Mesendoderm (in vitro differentiated cells): ENCODE data around the gene SLC35F1.

Experiments used
- DNase-seq: peaks from one replicate; pipeline ENCODE4 v3.0.0; 2013
- H2AK5ac ChIP-seq: 2 replicates; pipeline ENCODE4 v1.6.1; 2013; ENCODE audit warnings: low read length, inconsistent platforms
- H2BK120ac ChIP-seq: 2 replicates; pipeline ENCODE4 v1.6.1; 2013; ENCODE audit warnings: low read depth, mild to moderate bottlenecking, low read length, moderate library complexity, mixed read lengths
- H2BK15ac ChIP-seq: replicated peaks from 2 replicates; pipeline ENCODE4 v1.6.1; 2013; ENCODE audit warnings: low read depth, mild to moderate bottlenecking, moderate library complexity
- H2BK5ac ChIP-seq: 2 replicates; pipeline ENCODE4 v1.6.1; 2013; ENCODE audit warnings: low read length, inconsistent platforms
- H3K18ac ChIP-seq: 2 replicates; pipeline ENCODE4 v1.6.1; 2013; ENCODE audit warnings: mild to moderate bottlenecking, low read length, mixed read lengths
- H3K23ac ChIP-seq: one replicate; pipeline ENCODE4 v1.6.1; 2013; ENCODE audit warnings: low read length
- H3K27ac ChIP-seq: 2 replicates; pipeline ENCODE4 v1.5.1; 2013; ENCODE audit warnings: low read depth, mild to moderate bottlenecking, inconsistent platforms, low read length, moderate library complexity
- H3K27me3 ChIP-seq: 2 replicates; pipeline ENCODE4 v1.6.1; 2013; ENCODE audit warnings: low read length, control low read depth, mild to moderate bottlenecking, inconsistent platforms; ENCODE audit not compliant: insufficient read depth, poor library complexity
- H3K36me3 ChIP-seq: 2 replicates; pipeline ENCODE4 v1.6.1; 2013; ENCODE audit warnings: low read length, inconsistent platforms; ENCODE audit not compliant: control insufficient read depth, insufficient read depth
- H3K4ac ChIP-seq: one replicate; pipeline ENCODE4 v1.6.1; 2013; ENCODE audit warnings: low read depth, mild to moderate bottlenecking, low read length, moderate library complexity
- H3K4me1 ChIP-seq: 2 replicates; pipeline ENCODE4 v1.6.1; 2013; ENCODE audit warnings: low read depth, low read length, inconsistent platforms; ENCODE audit not compliant: control insufficient read depth
- H3K4me2 ChIP-seq: 2 replicates; pipeline ENCODE4 v1.6.1; 2013; ENCODE audit warnings: low read length
- H3K4me3 ChIP-seq: 2 replicates; pipeline ENCODE4 v1.5.1; 2013; ENCODE audit warnings: mild to moderate bottlenecking, low read length
- H3K56ac ChIP-seq: one replicate; pipeline ENCODE4 v1.6.1; 2013; ENCODE audit warnings: low read length
- H3K79me1 ChIP-seq: 2 replicates; pipeline ENCODE4 v1.6.1; 2013; ENCODE audit warnings: low read length, inconsistent platforms
- H3K79me2 ChIP-seq: 2 replicates; pipeline ENCODE4 v1.6.1; 2013; ENCODE audit warnings: mild to moderate bottlenecking, low read length; ENCODE audit not compliant: control insufficient read depth, insufficient read depth
- H3K9ac ChIP-seq: 2 replicates; pipeline ENCODE4 v1.6.1; 2013; ENCODE audit warnings: low read length, inconsistent platforms
- H4K5ac ChIP-seq: one replicate; pipeline ENCODE4 v1.6.1; 2013; ENCODE audit warnings: low read length
- H4K8ac ChIP-seq: one replicate; pipeline ENCODE4 v1.6.1; 2013; ENCODE audit warnings: low read depth, mild to moderate bottlenecking, control low read depth, low read length, moderate library complexity
- WGBS: extraction: QIAGEN DNeasy Blood & Tissue Kit; methylation state at CpG from one replicate; pipeline ENCODE4 v1.1.7; 2013; ENCODE audit warnings: low lambda C conversion rate, missing lambda C conversion rate; ENCODE audit not compliant: insufficient coverage; ENCODE audit errors: extremely low coverage; 5-methylcytosine and 5-hydroxymethylcytosine counted together

SLC35F1 gene

GRCh38 chr6:117880824-117881223 is 26.2 kb upstream of the SLC35F1 start:
- Histone ChIP-seq H3K27ac (no peak overlapping the region), H3K79me2 (no peaks in the 10 kb centered on the region), H2BK5ac (no peak overlapping the region), H3K18ac (no peak overlapping the region), H3K56ac (no peak overlapping the region), H3K4ac (no peak overlapping the region), H3K4me2 (no peak overlapping the region), H2BK120ac (no peak overlapping the region), H3K9ac (no peak overlapping the region), H3K36me3 (no peaks in the 10 kb centered on the region), H3K4me1 (no peaks in the 10 kb centered on the region), H3K27me3 (no peaks in the 10 kb centered on the region), H3K4me3 (no peak overlapping the region), H2BK15ac (no peak overlapping the region), H3K79me1 (no peaks in the 10 kb centered on the region), H4K5ac (no peak overlapping the region), H4K8ac (no peak overlapping the region), H2AK5ac (no peak overlapping the region), H3K23ac (no peak overlapping the region)
- DNase-seq = no peak
- no CpG with 5 or more reads among the region's 1 CpG for WGBS

GRCh38 chr6:117890172-117890571 is 16.9 kb upstream of the SLC35F1 start:
- Histone ChIP-seq H2BK15ac (no peak overlapping the region), H2BK120ac (no peak overlapping the region), H2BK5ac (no peak overlapping the region), H3K4me2 (no peak overlapping the region), H3K56ac (no peak overlapping the region), H3K4me1 (no peaks in the 10 kb centered on the region), H4K5ac (no peak overlapping the region), H3K23ac (no peak overlapping the region), H3K79me1 (no peaks in the 10 kb centered on the region), H3K18ac (no peak overlapping the region), H3K36me3 (no peaks in the 10 kb centered on the region), H3K4ac (no peak overlapping the region), H3K27me3 (no peaks in the 10 kb centered on the region), H3K27ac (no peak overlapping the region), H3K9ac (no peak overlapping the region), H3K79me2 (no peaks in the 10 kb centered on the region), H3K4me3 (no peak overlapping the region), H2AK5ac (no peak overlapping the region), H4K8ac (no peak overlapping the region)
- DNase-seq = no peak

GRCh38 chr6:117906507-117906957 is 532 bp upstream of the SLC35F1 start:
- no CpG with 5 or more reads among the region's 14 CpGs for WGBS
- Histone ChIP-seq H2AK5ac (no peak overlapping the region), H2BK15ac (no peak overlapping the region), H3K79me2 (no peaks in the 10 kb centered on the region), H3K36me3 (no peaks in the 10 kb centered on the region), H3K18ac (no peak overlapping the region), H3K27me3 (peaks cover 2% of the 10 kb centered on the region), H3K27ac (no peak overlapping the region), H3K4me1 (no peaks in the 10 kb centered on the region), H4K5ac (no peak overlapping the region), H2BK5ac (no peak overlapping the region), H3K4ac (no peak overlapping the region), H3K4me3 (no peak overlapping the region), H3K23ac (no peak overlapping the region), H3K4me2 (peak overlapping the region; percentile 42), H3K56ac (peak overlapping the region; percentile 46), H4K8ac (no peak overlapping the region), H3K9ac (no peak overlapping the region), H3K79me1 (no peaks in the 10 kb centered on the region), H2BK120ac (no peak overlapping the region)
- DNase-seq = no peak

- Histone ChIP-seq H2BK15ac (no peak overlapping the region), H3K23ac (no peak overlapping the region), H3K56ac (peak overlapping the region; percentile 87), H2AK5ac (no peak overlapping the region), H2BK120ac (no peak overlapping the region), H3K4me3 (peak overlapping the region; percentile 43), H3K36me3 (no peaks in the 10 kb centered on the region), H3K18ac (peak overlapping the region; percentile 51), H4K8ac (no peak overlapping the region), H3K9ac (peak overlapping the region; percentile 72), H3K27ac (no peak overlapping the region), H3K27me3 (peaks cover 2% of the 10 kb centered on the region), H3K79me2 (no peaks in the 10 kb centered on the region), H2BK5ac (no peak overlapping the region), H3K79me1 (no peaks in the 10 kb centered on the region), H4K5ac (no peak overlapping the region), H3K4me2 (peak overlapping the region; percentile 58), H3K4ac (no peak overlapping the region), H3K4me1 (no peaks in the 10 kb centered on the region)
- DNase-seq = peak; percentile 54
- no CpG with 5 or more reads among the region's 81 CpGs for WGBS
Measured at GRCh38 chr6:117907601-117908245, 659 bp downstream of the SLC35F1 start.

DNA sequence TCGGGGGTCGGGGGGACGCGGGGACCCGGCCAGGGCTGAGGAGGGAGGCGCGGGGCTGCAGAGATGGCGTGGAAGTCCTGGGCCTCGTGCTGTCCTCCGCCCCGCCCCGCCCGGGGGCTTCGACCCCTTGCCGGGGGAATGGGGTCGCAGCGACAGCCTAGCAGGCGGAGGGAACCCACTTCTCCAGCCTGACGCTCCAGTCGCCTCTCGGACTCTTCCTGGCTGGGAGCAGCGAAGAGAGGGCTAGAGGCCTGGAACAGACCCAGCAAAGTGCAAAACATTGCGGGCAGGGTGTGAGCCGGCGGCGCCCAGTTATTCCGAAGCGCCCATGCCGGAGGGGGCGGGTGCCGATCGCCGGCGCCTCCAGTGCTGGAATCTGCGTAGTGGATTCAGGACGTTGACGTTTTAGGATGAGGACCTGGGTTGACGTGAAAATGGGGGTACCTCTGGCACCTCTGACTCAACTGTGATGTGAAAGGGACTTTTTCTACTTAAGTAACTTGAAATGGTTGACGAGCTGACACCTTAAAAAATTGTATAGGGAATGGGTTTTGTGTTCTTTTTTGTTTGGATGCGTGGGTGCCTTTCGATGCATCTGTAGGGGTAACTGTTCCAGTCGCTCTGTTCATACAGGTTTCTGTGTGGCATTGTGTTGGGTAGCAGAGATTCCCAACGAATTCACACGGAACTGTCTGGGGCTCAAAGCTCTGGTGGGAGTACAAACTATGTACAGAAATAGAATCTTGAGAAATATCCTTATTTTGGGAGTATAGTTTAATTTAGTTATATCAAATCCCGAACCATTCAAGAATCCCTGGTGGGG is 1.4 kb downstream of the SLC35F1 start:
- H2BK120ac ChIP-seq = no peak overlapping the region
- no CpG with 5 or more reads among the region's 45 CpGs for WGBS
- H3K36me3 ChIP-seq = no peaks in the 10 kb centered on the region
- peak overlapping the region; percentile 58 for H3K4me2 ChIP-seq
- H2AK5ac ChIP-seq = no peak overlapping the region
- no peak overlapping the region for H4K5ac ChIP-seq
- no peak overlapping the region for H3K4ac ChIP-seq
- no peak overlapping the region for H3K18ac ChIP-seq
- no peak overlapping the region for H3K27ac ChIP-seq
- no peak overlapping the region for H3K23ac ChIP-seq
- H3K9ac ChIP-seq = peak overlapping the region; percentile 72
- peaks cover 2% of the 10 kb centered on the region for H3K27me3 ChIP-seq
- no peak overlapping the region for H4K8ac ChIP-seq
- no peaks in the 10 kb centered on the region for H3K4me1 ChIP-seq
- H3K4me3 ChIP-seq = peak overlapping the region; percentile 43
- H3K79me1 ChIP-seq = no peaks in the 10 kb centered on the region
- H3K79me2 ChIP-seq = no peaks in the 10 kb centered on the region
- H2BK5ac ChIP-seq = no peak overlapping the region
- no peak overlapping the region for H2BK15ac ChIP-seq
- peak overlapping the region; percentile 87 for H3K56ac ChIP-seq
- peak; percentile 51 for DNase-seq
